Thoracic aorta (tissue), 2 donors: ENCODE results near the gene EPHA4. TPM values are rescaled to one million over a fixed set of nuclear protein-coding genes. Genes with fewer than 3 reads are reported as not detected.
A peak's percentile ranks its signal among the peaks of the same experiment; 100 is the strongest.

Experiments
- ATAC-seq: fragments of 150-250 bp; one replicate; pipeline ENCODE4 v1.8.0; 2017; ENCODE audit warnings: low read depth; ENCODE audit not compliant: insufficient number of reproducible peaks, low FRiP score
- DNase-seq: peaks from one replicate; pipeline ENCODE4 v3.0.0-alpha.2; 2020; ENCODE audit warnings: low spot score
- H3K27ac ChIP-seq, 2 donors: fragments of 200-600 bp; sonication (generic); 1 replicate in 1 of 2; 2 replicates in 1 of 2; pipeline ENCODE4 v1.5.1; 2016; ENCODE audit warnings: mild to moderate bottlenecking in 2 of 2, moderate library complexity in 2 of 2
- H3K27me3 ChIP-seq: fragments of 200-600 bp; sonication (generic); replicated peaks from 2 replicates; pipeline ENCODE4 v1.6.0; 2016; ENCODE audit warnings: mild to moderate bottlenecking; ENCODE audit not compliant: insufficient read depth
- H3K36me3 ChIP-seq: fragments of 200-600 bp; sonication (generic); one replicate; pipeline ENCODE4 v1.5.1; 2016
- H3K4me1 ChIP-seq, 2 donors: fragments of 200-600 bp; sonication (generic); 1 replicate in 1 of 2; 2 replicates in 1 of 2; pipeline versions ENCODE4 v1.5.1 to v1.6.0; 2016; ENCODE audit warnings: low read depth in 2 of 2, mild to moderate bottlenecking in 1 of 2; ENCODE audit not compliant: control insufficient read depth in 1 of 2
- H3K4me3 ChIP-seq: fragments of 200-600 bp; sonication (generic); 2 replicates; pipeline ENCODE4 v1.5.1; 2016; ENCODE audit warnings: mild to moderate bottlenecking
- H3K9me3 ChIP-seq: fragments of 200-600 bp; sonication (generic); 2 replicates; pipeline ENCODE4 v1.5.1; 2016
- total RNA-seq, 2 donors: library from RNA; depleted of rRNA; stranded (reverse); fragments of >200 nt; gene quantifications; one replicate each; pipeline versions ENCODE4 v1.1.0 to v1.2.3, GENCODE V29; 2016
- TF ChIP-seq, protein P1 (sequence below): fragments of 200-600 bp; sonication (generic); IDR thresholded peaks from one replicate; pipeline ENCODE4 v1.5.1; 2019; ENCODE audit warnings: antibody characterized with exemption

Gene EPHA4
- total RNA-seq, 2 donors from 2014 or later: 20.4 to 53.3 TPM

DNA sequence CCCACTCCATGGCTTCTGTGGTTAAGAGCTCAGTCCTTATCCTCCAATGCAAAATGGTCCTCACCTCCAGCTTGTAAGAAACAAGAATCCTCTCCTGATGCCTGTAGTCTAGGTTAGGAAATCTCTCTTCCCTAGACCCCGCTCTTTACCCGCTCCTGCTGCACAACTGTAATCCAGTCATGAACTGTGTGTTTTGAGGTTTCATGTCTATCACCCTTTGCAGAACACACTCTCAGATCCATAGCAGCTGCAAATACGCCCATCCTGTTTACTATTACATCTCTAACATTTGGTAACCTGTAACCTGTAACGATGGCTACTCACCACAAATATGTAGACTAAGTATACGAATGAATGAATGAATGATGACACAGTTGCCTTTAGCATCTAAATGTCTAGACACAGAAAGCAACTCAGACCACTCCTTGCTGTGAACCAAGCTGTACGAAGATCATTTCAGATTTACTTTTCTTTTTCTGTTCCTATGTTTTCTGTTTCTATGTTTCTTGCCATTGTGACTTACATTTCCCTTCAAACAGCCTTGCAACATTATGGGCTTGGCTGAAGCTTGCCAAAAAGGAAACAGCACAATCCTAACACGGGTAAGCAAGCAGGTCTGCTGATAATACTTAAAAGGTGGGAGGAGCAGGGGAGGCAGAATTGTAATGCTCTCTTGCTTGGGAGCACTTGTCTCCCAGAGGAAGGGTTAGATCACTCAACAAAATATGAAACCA, 53.7 kb downstream of the EPHA4 start:
- no peak overlapping the region for H3K27ac ChIP-seq
- ATAC-seq (no peak), DNase-seq (no peak)
- H3K27me3 ChIP-seq: no peaks in the 10 kb centered on the region
- no peaks in the 10 kb centered on the region for H3K36me3 ChIP-seq
- TF ChIP-seq, protein P1, sequence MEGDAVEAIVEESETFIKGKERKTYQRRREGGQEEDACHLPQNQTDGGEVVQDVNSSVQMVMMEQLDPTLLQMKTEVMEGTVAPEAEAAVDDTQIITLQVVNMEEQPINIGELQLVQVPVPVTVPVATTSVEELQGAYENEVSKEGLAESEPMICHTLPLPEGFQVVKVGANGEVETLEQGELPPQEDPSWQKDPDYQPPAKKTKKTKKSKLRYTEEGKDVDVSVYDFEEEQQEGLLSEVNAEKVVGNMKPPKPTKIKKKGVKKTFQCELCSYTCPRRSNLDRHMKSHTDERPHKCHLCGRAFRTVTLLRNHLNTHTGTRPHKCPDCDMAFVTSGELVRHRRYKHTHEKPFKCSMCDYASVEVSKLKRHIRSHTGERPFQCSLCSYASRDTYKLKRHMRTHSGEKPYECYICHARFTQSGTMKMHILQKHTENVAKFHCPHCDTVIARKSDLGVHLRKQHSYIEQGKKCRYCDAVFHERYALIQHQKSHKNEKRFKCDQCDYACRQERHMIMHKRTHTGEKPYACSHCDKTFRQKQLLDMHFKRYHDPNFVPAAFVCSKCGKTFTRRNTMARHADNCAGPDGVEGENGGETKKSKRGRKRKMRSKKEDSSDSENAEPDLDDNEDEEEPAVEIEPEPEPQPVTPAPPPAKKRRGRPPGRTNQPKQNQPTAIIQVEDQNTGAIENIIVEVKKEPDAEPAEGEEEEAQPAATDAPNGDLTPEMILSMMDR: no peak
- H3K4me3 ChIP-seq: no peak overlapping the region
- no peaks in the 10 kb centered on the region for H3K9me3 ChIP-seq
- H3K4me1 ChIP-seq: peaks cover 15 to 42% of the 10 kb centered on the region in 2 donors

DNA sequence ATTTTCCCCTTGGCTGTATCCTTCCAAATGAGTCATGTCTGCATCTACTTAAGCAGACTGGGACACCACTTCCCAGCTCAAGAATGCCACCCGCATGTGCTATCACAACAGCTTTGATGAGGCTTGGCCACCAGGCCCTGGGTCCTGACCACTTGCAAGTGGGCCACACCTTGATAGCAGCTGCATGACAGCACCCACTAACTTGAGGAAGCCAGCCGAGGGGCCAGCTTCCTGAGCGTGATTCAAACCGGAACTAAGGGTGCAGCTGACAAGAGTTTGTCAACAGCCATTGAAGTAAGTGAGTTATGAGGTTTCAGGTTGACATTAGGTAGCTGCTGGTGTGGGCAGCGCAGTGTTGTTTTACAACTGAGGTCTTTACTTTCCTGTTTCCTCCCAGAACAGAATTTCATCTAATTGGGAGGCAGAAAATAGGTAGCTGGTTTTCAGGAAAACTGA, 54.4 kb downstream of the EPHA4 start:
- H3K4me3 ChIP-seq: no peak overlapping the region
- H3K9me3 ChIP-seq: no peaks in the 10 kb centered on the region
- DNase-seq (no peak), ATAC-seq (no peak)
- peaks cover 15 to 42% of the 10 kb centered on the region in 2 donors for H3K4me1 ChIP-seq
- no peaks in the 10 kb centered on the region for H3K27me3 ChIP-seq
- TF ChIP-seq, protein P1: no peak
- H3K27ac ChIP-seq: no peak overlapping the region
- H3K36me3 ChIP-seq: no peaks in the 10 kb centered on the region

DNA sequence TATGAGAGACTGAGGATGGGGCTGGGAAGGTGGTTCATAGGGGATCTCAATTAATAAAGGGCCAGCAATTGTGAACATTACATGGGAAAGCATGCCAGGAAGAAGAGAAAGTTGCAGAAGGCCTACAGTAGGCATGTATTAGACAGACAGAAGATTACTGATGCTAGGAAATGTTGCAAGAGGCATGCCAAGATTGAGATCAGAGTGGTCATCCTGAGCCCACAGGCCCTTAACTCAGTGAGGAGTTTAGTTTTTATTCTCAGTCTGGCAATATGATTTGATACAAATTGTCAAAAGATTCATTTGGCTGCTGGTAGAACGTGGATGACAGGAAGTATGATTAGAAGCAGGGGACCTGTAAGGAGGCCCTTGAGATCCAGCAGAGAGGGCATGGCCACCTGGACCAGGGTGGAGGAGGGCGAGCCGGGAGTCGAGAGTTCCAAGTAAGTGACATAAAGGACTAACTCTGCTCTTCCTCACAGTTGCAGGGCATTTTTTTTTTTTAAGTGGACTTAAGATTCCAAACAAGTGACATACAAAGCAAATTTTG, 54.9 kb downstream of the EPHA4 start:
- no peak overlapping the region for H3K4me3 ChIP-seq
- no peaks in the 10 kb centered on the region for H3K27me3 ChIP-seq
- H3K36me3 ChIP-seq: no peaks in the 10 kb centered on the region
- H3K4me1 ChIP-seq: peaks cover 15 to 42% of the 10 kb centered on the region in 2 donors
- H3K9me3 ChIP-seq: no peaks in the 10 kb centered on the region
- DNase-seq (no peak), ATAC-seq (no peak)
- peak overlapping the region in 1 of 2 donors; percentile 7 for H3K27ac ChIP-seq
- TF ChIP-seq, protein P1: no peak

DNA sequence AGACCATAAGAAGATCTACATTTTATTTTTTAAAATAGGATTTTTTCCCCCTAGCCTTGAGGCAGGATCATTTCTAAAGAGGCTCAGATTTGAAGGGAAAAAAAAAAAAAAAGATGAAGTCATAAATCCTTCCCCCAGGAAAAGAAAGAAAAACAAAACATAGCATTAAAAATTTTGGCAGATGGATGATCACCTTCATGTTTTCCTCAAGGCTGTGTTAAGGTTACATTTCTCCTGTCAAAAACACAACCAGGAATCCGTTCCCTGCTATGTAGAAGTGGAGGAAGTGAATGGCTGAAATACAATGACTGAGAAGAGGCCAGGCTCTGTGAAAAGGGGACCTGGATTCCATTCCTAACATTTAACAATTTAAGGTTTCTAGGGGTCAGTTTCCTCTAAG, 56.2 kb downstream of the EPHA4 start:
- peaks cover 15 to 42% of the 10 kb centered on the region in 2 donors for H3K4me1 ChIP-seq
- no peaks in the 10 kb centered on the region for H3K27me3 ChIP-seq
- H3K9me3 ChIP-seq: no peaks in the 10 kb centered on the region
- H3K4me3 ChIP-seq: no peak overlapping the region
- DNase-seq (no peak), ATAC-seq (no peak)
- TF ChIP-seq, protein P1: no peak
- no peak overlapping the region for H3K27ac ChIP-seq
- H3K36me3 ChIP-seq: no peaks in the 10 kb centered on the region

DNA sequence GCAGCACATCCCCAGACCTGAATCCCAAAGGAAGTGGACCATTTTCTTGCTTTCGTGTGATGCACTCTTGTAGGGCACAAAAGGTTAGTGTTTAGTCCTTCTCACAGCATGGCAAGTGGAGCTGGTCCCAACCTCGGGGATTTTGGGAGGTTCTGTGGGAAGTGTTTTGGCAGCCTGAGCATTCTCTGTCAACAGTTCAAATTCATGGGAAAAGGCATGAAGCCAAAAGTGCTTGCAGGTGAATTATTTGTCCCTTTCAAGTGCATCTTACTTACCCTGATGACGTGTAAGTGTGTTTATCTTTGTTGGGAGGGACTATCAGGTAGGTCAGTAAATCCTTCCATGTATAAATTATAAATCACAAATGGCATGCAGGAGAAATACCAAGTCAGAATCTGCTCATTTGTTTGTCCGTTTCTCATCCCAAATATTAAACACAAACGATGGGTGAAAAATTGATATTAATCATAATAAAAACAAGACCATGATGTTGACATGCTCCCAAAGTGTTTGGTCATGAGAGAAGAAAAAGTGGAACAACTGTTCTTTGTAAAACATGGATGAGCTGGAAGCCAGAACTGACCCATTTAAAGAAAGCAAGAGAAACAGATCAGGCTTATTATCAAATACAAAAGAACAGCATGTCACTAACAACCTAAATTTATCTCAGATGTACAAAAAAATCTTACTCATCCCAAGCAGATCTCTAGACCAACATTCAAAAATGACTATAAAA, 57.6 kb downstream of the EPHA4 start:
- Histone ChIP-seq H3K27ac (no peak overlapping the region), H3K9me3 (no peaks in the 10 kb centered on the region), H3K4me3 (no peak overlapping the region), H3K4me1 (peaks cover 15 to 42% of the 10 kb centered on the region in 2 donors), H3K36me3 (no peaks in the 10 kb centered on the region), H3K27me3 (no peaks in the 10 kb centered on the region)
- TF ChIP-seq, protein P1: no peak
- DNase-seq (no peak), ATAC-seq (no peak)
